ENCODE results near the gene BYSL. TPM values are rescaled to one million over a fixed set of nuclear protein-coding genes. Genes with fewer than 3 reads are reported as not detected.

The BYSL gene
- total and polyA plus RNA-seq, 10 of the 15 experiments (the other 5 are each of a cell fraction or from before 2014, with no cell fraction given), result 12.6 to 51.1 (median 33.0) TPM

DNA sequence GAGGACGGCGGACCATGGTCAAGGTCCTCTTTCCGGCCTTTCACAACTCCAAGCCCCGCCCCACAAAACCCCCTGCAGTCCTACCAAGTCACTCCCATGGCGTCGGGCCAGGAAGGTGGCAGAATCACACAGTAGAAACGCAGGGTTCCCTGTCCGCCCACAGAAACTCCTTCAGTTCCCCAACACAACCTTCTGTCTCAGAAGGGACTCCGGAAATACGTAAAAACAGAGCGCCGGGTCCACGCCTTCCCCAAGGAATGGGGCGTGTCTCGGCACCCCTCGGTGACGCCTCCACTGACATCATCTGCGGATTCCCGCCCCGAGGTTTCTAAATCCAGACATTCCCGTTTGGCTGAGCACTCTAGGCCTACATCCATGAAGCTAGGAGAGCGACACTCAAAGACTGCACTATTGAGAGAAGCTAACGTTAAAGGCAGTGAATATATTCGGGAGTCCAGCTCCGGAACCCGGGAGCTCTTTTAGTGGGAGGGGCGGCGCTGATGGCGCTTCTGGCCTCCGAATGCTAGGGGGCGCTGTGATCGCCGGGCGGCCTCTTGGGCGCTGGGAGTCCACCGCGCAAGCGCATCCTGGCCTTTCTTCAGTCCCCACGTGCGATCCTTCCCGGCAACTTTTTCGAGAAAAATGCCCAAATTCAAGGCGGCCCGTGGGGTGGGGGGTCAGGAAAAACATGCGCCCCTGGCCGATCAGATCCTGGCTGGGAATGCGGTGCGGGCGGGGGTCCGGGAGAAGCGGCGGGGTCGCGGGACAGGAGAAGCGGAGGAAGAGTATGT, at the start of gene BYSL, which contains the start of gene MED20 (continued):
- TF ChIP-seq, protein P1, sequence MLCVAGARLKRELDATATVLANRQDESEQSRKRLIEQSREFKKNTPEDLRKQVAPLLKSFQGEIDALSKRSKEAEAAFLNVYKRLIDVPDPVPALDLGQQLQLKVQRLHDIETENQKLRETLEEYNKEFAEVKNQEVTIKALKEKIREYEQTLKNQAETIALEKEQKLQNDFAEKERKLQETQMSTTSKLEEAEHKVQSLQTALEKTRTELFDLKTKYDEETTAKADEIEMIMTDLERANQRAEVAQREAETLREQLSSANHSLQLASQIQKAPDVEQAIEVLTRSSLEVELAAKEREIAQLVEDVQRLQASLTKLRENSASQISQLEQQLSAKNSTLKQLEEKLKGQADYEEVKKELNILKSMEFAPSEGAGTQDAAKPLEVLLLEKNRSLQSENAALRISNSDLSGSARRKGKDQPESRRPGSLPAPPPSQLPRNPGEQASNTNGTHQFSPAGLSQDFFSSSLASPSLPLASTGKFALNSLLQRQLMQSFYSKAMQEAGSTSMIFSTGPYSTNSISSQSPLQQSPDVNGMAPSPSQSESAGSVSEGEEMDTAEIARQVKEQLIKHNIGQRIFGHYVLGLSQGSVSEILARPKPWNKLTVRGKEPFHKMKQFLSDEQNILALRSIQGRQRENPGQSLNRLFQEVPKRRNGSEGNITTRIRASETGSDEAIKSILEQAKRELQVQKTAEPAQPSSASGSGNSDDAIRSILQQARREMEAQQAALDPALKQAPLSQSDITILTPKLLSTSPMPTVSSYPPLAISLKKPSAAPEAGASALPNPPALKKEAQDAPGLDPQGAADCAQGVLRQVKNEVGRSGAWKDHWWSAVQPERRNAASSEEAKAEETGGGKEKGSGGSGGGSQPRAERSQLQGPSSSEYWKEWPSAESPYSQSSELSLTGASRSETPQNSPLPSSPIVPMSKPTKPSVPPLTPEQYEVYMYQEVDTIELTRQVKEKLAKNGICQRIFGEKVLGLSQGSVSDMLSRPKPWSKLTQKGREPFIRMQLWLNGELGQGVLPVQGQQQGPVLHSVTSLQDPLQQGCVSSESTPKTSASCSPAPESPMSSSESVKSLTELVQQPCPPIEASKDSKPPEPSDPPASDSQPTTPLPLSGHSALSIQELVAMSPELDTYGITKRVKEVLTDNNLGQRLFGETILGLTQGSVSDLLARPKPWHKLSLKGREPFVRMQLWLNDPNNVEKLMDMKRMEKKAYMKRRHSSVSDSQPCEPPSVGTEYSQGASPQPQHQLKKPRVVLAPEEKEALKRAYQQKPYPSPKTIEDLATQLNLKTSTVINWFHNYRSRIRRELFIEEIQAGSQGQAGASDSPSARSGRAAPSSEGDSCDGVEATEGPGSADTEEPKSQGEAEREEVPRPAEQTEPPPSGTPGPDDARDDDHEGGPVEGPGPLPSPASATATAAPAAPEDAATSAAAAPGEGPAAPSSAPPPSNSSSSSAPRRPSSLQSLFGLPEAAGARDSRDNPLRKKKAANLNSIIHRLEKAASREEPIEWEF (IDR thresholded peaks at IDR 0.05; ENCODE audit: insufficient replicate concordance, low read depth, low read length), result no peak
- TF ChIP-seq NFIC (IDR thresholded peaks at IDR 0.05; ENCODE audit: low read depth, low read length) (peak; percentile 68; the same call in 1 of the 2 replicates), HCFC1 (IDR thresholded peaks at IDR 0.05; ENCODE audit: low read length) (peak; percentile 76), ATF7 (IDR thresholded peaks at IDR 0.05; ENCODE audit: low read depth) (peak; percentile 98), MTA3 (IDR thresholded peaks at IDR 0.05; ENCODE audit: borderline replicate concordance, low read length) (no peak; the same call in 1 of the 2 replicates), RUNX3 (IDR thresholded peaks at IDR 0.05; ENCODE audit: low read length) (peak; percentile 84), RAD21 (IDR thresholded peaks at IDR 0.05; ENCODE audit: insufficient read depth, low read depth, low read length) (no peak), RFX5 (IDR thresholded peaks at IDR 0.05; ENCODE audit: low read depth, low read length) (no peak), IKZF2 (IDR thresholded peaks at IDR 0.05) (peak; percentile 63 to 67), GABPA (IDR thresholded peaks at IDR 0.05; ENCODE audit: low read depth) (peak; percentile 94), KDM1A (IDR thresholded peaks at IDR 0.05; ENCODE audit: borderline replicate concordance) (no peak), ZNF274 (IDR thresholded peaks at IDR 0.05; ENCODE audit: insufficient read depth, insufficient read length) (no peak), RBBP5 (conservative IDR thresholded peaks at IDR 0.05) (no peak), NFYB (IDR thresholded peaks at IDR 0.05; ENCODE audit: insufficient read depth, low read depth, low read length) (no peak)
- TF ChIP-seq, protein P2, sequence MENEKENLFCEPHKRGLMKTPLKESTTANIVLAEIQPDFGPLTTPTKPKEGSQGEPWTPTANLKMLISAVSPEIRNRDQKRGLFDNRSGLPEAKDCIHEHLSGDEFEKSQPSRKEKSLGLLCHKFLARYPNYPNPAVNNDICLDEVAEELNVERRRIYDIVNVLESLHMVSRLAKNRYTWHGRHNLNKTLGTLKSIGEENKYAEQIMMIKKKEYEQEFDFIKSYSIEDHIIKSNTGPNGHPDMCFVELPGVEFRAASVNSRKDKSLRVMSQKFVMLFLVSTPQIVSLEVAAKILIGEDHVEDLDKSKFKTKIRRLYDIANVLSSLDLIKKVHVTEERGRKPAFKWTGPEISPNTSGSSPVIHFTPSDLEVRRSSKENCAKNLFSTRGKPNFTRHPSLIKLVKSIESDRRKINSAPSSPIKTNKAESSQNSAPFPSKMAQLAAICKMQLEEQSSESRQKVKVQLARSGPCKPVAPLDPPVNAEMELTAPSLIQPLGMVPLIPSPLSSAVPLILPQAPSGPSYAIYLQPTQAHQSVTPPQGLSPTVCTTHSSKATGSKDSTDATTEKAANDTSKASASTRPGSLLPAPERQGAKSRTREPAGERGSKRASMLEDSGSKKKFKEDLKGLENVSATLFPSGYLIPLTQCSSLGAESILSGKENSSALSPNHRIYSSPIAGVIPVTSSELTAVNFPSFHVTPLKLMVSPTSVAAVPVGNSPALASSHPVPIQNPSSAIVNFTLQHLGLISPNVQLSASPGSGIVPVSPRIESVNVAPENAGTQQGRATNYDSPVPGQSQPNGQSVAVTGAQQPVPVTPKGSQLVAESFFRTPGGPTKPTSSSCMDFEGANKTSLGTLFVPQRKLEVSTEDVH (IDR thresholded peaks at IDR 0.05; ENCODE audit: low read depth, partially characterized antibody), result peak; percentile 93
- TF ChIP-seq, protein P3, sequence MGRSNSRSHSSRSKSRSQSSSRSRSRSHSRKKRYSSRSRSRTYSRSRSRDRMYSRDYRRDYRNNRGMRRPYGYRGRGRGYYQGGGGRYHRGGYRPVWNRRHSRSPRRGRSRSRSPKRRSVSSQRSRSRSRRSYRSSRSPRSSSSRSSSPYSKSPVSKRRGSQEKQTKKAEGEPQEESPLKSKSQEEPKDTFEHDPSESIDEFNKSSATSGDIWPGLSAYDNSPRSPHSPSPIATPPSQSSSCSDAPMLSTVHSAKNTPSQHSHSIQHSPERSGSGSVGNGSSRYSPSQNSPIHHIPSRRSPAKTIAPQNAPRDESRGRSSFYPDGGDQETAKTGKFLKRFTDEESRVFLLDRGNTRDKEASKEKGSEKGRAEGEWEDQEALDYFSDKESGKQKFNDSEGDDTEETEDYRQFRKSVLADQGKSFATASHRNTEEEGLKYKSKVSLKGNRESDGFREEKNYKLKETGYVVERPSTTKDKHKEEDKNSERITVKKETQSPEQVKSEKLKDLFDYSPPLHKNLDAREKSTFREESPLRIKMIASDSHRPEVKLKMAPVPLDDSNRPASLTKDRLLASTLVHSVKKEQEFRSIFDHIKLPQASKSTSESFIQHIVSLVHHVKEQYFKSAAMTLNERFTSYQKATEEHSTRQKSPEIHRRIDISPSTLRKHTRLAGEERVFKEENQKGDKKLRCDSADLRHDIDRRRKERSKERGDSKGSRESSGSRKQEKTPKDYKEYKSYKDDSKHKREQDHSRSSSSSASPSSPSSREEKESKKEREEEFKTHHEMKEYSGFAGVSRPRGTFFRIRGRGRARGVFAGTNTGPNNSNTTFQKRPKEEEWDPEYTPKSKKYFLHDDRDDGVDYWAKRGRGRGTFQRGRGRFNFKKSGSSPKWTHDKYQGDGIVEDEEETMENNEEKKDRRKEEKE (IDR thresholded peaks at IDR 0.05), result no peak
- TF ChIP-seq, protein P4, sequence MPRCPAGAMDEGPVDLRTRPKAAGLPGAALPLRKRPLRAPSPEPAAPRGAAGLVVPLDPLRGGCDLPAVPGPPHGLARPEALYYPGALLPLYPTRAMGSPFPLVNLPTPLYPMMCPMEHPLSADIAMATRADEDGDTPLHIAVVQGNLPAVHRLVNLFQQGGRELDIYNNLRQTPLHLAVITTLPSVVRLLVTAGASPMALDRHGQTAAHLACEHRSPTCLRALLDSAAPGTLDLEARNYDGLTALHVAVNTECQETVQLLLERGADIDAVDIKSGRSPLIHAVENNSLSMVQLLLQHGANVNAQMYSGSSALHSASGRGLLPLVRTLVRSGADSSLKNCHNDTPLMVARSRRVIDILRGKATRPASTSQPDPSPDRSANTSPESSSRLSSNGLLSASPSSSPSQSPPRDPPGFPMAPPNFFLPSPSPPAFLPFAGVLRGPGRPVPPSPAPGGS (IDR thresholded peaks at IDR 0.05; ENCODE audit: borderline replicate concordance, insufficient read depth, low read depth, low read length, poor library complexity, severe bottlenecking), result peak; percentile 37

Data from GM12878 (cell line).